Osteocyte (in vitro differentiated cells): Measurements from ENCODE around the gene CCDC194. TPM values are rescaled to one million over a fixed set of nuclear protein-coding genes. Genes with fewer than 3 reads are reported as not detected.

Experiments
- DNase-seq: peaks from one replicate; pipeline ENCODE4 v3.0.0; 2021; ENCODE audit warnings: mixed read lengths; ENCODE audit not compliant: unreplicated experiment; ENCODE audit errors: extremely low spot score
- H3K27ac Mint-ChIP-seq: one replicate; pipeline ENCODE4 v1.8.0; 2021; ENCODE audit warnings: mild to moderate bottlenecking, mixed read lengths; ENCODE audit not compliant: unreplicated experiment
- H3K27me3 Mint-ChIP-seq: one replicate; pipeline ENCODE4 v1.8.0; 2021; ENCODE audit warnings: mixed read lengths; ENCODE audit not compliant: unreplicated experiment
- H3K36me3 Mint-ChIP-seq: one replicate; pipeline ENCODE4 v1.8.0; 2021; ENCODE audit warnings: mixed read lengths; ENCODE audit not compliant: unreplicated experiment
- H3K4me1 Mint-ChIP-seq: one replicate; pipeline ENCODE4 v1.8.0; 2021; ENCODE audit warnings: mixed read lengths; ENCODE audit not compliant: unreplicated experiment
- H3K4me3 Mint-ChIP-seq: one replicate; pipeline ENCODE4 v1.8.0; 2021; ENCODE audit warnings: mild to moderate bottlenecking, moderate library complexity, mixed read lengths; ENCODE audit not compliant: unreplicated experiment
- H3K9me3 Mint-ChIP-seq: one replicate; pipeline ENCODE4 v1.8.0; 2021; ENCODE audit warnings: mixed read lengths; ENCODE audit not compliant: unreplicated experiment
- total RNA-seq: library from RNA; stranded (reverse); gene quantifications from 2 replicates; pipeline ENCODE4 v1.2.1, GENCODE V29; 2021
- TF ChIP-seq, protein P1 (sequence below): fragments of 200-600 bp; sonication (generic); IDR thresholded peaks from 2 replicates; pipeline ENCODE4 v1.5.0; 2021; ENCODE audit warnings: antibody characterized with exemption, mild to moderate bottlenecking, moderate library complexity

CCDC194 gene
- total RNA-seq, 1 donor from 2014 or later, result not detected

GRCh38 chr19:17340871-17341357 is 53.1 kb downstream of the CCDC194 start:
- H3K27ac Mint-ChIP-seq, result no peak overlapping the region
- peaks cover 8% of the 10 kb centered on the region for H3K4me1 Mint-ChIP-seq
- no peaks in the 10 kb centered on the region for H3K27me3 Mint-ChIP-seq
- no peaks in the 10 kb centered on the region for H3K9me3 Mint-ChIP-seq
- H3K36me3 Mint-ChIP-seq, result peaks cover 1% of the 10 kb centered on the region
- H3K4me3 Mint-ChIP-seq, result no peak overlapping the region
- no peak for DNase-seq
- TF ChIP-seq, protein P1, sequence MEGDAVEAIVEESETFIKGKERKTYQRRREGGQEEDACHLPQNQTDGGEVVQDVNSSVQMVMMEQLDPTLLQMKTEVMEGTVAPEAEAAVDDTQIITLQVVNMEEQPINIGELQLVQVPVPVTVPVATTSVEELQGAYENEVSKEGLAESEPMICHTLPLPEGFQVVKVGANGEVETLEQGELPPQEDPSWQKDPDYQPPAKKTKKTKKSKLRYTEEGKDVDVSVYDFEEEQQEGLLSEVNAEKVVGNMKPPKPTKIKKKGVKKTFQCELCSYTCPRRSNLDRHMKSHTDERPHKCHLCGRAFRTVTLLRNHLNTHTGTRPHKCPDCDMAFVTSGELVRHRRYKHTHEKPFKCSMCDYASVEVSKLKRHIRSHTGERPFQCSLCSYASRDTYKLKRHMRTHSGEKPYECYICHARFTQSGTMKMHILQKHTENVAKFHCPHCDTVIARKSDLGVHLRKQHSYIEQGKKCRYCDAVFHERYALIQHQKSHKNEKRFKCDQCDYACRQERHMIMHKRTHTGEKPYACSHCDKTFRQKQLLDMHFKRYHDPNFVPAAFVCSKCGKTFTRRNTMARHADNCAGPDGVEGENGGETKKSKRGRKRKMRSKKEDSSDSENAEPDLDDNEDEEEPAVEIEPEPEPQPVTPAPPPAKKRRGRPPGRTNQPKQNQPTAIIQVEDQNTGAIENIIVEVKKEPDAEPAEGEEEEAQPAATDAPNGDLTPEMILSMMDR, result no peak

Other genes starting within 250 kb of the CCDC194 start
- gene USE1, start 178.8 kb downstream of the CCDC194 start, total RNA-seq, result 36.1 and 37.5 TPM in 2 replicates
- gene OCEL1, start 168.0 kb downstream of the CCDC194 start, total RNA-seq, result 24.8 and 28.5 TPM in 2 replicates
- 43.9 and 44.2 TPM in 2 replicates for gene NR2F6, start 148.3 kb downstream of the CCDC194 start, total RNA-seq
- gene USHBP1, start 129.5 kb downstream of the CCDC194 start, total RNA-seq, result not detected in 2 replicates
- 92.5 and 93.7 TPM in 2 replicates for gene BABAM1, start 126.8 kb downstream of the CCDC194 start, total RNA-seq
- 0.99 and 1.5 TPM in 2 replicates for gene ANKLE1, start 112.3 kb downstream of the CCDC194 start, total RNA-seq
- gene ABHD8, start 90.8 kb downstream of the CCDC194 start, total RNA-seq, result 5.0 and 6.1 TPM in 2 replicates
- gene MRPL34, start 88.3 kb downstream of the CCDC194 start, total RNA-seq, result 66.9 and 78.8 TPM in 2 replicates
- gene DDA1, start 84.6 kb downstream of the CCDC194 start, total RNA-seq, result 46.3 and 50.0 TPM in 2 replicates
- 17.7 and 21.9 TPM in 2 replicates for gene ANO8, start 59.3 kb downstream of the CCDC194 start, total RNA-seq
- 27.2 and 28.9 TPM in 2 replicates for gene GTPBP3, start 56.6 kb downstream of the CCDC194 start, total RNA-seq
- 0.26 TPM in 1 of 2 replicates, not detected in the other for gene PLVAP, start 16.9 kb downstream of the CCDC194 start, total RNA-seq
- gene BST2, start 11.4 kb upstream of the CCDC194 start, total RNA-seq, result 1.8 and 2.3 TPM in 2 replicates
- 59.2 and 63.2 TPM in 2 replicates for gene MVB12A, start 25.9 kb upstream of the CCDC194 start, total RNA-seq
- 0.30 and 0.55 TPM in 2 replicates for gene TMEM221, start 54.5 kb upstream of the CCDC194 start, total RNA-seq
- not detected in 2 replicates for gene NXNL1, start 66.7 kb upstream of the CCDC194 start, total RNA-seq
- gene SLC27A1, start 76.3 kb upstream of the CCDC194 start, total RNA-seq, result 12.5 and 14.8 TPM in 2 replicates
- 112 and 115 TPM in 2 replicates for gene PGLS, start 117.5 kb upstream of the CCDC194 start, total RNA-seq
- 121 and 122 TPM in 2 replicates for gene COLGALT1, start 161.5 kb upstream of the CCDC194 start, total RNA-seq